GM19025 (cell line): Measurements from ENCODE around the gene STK4.

Experiments used
- ATAC-seq: cut with Tn5 transposase; IDR thresholded peaks from one replicate; pipeline ENCODE4 v1.9.1; 2021; ENCODE audit warnings: mild to moderate bottlenecking, low read depth, moderate library complexity; ENCODE audit not compliant: unreplicated experiment

STK4 gene

DNA sequence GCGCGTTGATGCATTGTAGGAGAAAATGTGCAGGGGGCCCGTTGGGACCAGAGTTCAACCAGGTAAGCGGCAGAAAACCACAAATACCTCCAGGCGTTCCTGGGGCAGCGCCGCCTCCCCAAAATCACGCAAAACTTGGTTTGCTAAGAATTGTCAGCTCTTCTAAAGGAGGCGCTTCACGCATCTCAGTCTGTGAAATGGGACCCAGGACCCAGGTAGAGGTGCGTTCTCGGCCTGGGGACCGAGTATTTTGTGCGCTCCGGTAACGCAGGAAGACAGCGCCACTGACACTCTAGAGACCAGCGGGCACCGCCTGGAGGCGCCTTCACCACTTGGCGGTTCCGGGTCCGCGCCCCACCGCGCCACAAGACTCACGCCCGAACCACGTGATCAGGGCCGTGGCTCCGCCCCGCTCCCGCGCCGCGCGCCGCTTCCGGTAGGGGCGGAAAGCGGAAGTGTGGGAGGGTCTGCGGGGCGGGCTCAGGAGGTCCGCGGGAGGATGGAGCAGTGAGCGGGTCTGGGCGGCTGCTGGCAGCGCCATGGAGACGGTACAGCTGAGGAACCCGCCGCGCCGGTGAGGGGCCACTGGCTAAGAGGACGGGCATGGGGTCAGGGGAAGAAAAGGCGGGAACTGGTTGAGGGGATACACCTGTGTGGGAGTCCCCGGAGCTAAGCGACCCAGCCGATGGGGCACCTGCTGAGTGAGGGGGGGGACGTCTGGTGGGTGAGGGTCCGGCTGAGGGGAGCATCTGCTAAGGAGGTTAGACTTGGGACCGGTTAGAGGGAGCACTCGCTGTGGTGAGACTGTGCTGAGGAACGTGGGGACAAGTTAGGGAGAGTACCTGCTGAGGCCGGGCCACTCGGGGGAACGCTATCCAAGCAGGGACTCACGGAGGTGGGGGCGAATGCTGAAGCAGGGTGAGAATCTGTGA is at the start of gene STK4:
Gene STK4, plus strand, starts transcription at position 483 of the 932 bp plus-strand sequence. Its CDS starts 57 bp downstream, at position 540.
- ATAC-seq: peak; percentile 80

DNA sequence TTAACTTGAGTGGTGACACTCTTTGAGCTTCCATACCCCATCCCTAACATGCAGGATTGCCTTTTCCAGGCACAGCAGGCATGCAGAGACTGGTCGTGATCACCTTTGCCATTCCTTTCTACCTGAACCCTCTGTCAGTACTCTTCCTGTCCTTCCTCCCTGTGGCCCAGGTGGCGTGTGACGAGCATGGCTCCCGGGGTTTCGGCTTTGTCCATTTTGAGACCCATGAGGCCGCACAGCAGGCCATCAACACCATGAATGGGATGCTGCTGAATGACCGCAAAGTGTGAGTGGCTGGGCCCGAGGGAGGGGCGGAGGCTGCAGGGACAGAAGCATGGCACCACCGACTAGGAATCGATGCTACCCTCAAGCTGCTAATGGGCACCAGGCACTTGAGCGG is 49.7 kb upstream of the STK4 start:
- ATAC-seq: no peak

DNA sequence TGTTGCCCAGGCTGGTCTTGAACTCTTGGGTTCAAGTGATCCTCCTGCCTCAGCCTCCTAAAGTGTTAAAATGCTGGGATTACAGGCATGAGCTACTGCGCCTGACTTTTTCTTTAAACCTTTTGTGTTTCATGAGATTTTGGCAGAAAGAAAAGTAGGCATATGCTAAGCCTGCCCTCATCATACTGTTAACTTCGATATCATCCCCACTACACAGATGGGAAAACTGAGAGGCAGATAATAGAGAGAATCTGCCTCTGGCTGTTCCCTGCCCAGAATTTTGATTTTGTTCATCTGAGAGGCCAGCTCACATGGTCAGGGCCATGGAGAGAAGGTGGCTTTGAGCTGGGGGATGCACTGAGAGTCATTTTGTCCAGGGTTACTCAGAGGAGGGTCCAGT is 48.9 kb upstream of the STK4 start:
- ATAC-seq: no peak

DNA sequence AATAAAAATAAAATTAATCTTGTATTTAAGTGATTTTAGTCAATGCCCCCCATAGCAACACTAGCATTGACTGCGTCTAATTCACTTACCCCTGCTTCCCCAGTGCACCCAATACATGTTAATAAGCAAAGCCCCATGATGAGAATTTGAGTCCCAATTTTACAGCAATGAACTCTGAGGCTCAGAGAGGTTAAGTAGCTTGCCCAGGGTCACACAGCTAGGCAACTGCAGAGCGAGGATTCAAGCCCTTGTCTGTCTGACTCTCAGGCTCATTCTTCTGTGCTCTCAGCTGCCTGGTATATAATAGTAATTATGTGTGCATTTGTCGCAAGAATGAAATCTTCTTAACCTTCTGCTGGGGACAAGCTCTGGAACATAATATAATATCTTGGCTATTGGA is 48.0 kb upstream of the STK4 start:
- ATAC-seq: no peak

DNA sequence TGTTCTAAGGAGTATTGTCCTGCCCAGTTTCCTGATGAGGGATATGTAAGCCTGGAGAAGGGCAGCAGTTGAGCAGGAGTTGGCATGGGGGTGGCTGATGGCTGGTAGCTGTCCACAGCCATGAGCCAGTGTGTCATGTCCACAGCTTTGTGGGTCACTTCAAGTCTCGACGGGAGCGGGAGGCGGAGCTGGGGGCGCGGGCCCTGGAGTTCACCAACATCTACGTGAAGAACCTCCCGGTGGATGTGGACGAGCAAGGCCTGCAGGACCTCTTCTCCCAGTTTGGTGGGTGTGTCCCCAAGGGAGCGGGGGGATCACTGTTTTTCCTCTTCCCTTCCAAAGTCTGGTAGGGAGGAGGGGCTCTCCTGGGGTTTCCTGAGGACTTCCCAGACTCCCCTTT is 47.6 kb upstream of the STK4 start:
- no peak for ATAC-seq

DNA sequence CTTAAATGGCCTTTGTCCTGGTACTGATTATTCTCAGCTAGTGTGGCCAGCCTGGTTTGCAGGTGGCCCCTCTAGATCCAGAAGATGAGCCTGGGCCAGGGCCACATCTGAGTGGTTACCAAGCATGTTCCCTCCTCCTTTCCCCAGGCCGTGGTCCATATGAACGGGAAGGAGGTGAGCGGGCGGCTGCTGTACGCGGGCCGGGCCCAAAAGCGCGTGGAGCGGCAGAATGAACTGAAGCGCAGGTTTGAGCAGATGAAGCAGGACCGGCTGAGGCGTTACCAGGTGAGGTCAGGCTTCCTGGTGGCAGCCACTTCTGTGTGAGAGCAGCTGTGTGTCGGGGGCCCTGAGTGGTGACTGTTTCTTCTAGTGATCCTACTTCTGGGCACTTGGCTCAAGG is 44.9 kb upstream of the STK4 start:
- no peak for ATAC-seq

DNA sequence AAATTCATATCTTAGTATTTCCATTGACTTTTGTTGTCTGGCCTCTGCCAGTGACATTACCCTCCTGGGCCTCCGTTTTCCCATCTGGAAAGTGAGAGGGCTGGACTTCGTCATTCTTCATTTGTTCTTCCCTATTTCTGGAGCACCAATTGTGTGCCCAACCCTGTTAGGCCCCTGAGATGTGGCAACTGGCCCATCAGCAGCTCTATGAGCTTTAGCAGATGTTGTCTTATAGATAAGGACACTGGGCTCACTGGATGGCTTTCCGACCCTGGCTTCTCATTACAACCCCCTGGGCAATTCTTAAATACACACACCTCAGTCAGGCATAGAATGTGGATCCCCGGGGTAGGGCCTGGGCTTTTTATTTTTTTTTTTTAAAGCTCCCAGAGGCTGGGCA is 41.8 kb upstream of the STK4 start:
- no peak for ATAC-seq

DNA sequence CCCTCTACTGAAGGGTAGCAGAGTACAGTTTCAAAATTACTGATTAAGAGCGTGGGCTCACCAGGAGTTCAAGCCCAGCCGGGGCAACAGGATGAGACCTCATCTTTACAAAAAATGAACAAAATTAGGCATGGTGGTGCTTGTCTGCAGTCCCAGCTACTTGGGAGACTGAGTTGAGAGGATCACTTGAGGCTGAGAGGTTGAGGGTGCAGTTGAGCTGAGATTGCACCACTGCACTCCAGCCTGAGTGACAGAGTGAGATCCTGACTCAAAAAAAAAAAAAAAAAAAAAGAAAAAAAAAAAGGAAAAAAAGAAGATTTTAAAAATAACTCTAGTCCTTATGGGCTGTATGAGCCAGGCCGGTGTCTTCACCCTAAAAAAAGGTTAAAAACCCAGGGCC is 37.7 kb upstream of the STK4 start:
- ATAC-seq: no peak

DNA sequence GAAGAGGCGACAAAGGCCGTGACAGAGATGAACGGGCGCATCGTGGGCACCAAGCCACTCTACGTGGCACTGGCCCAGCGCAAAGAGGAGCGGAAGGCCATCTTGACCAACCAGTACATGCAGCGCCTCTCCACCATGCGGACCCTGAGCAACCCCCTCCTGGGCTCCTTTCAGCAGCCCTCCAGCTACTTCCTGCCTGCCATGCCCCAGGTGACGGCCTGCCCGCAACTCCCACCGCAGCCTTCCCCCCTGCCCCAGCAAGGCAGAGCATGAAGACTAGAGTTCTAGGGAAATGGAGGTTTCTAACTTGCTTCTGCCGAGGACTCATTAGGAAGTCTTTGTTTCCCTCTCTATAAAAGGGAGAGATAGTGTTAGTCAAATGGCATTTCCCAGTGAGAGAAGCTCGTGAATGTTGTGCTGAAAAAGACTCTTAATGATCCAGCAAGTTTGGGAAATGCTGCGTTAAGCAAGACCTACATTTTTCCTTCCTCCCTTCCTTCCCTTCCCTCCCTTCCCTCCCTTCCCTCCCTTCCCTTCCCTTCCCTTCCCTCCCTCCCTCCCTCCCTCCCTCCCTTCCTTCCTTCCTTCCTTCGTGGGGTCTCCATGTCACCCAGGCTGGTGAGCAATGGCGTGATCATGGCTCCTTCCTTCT is 35.7 kb upstream of the STK4 start:
- ATAC-seq: no peak

DNA sequence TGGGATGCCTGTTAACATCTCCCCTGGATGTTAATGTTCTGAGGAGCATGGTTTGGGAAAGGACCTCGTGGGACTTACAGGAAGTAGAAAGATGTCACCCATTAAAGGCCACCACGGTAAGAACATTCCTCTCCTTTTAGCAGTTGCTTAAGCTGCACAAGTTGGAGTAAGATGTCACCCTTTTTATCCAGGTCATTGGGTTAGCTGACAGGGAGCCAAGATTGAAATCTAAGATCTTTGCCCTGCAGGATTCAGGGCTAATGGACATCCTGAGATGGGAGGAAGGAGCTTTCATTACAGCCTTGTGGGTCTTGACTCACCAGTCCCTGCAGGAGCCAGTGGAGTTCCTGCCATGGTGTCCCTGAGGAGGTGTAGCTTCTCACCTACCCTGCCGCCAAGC is 34.4 kb upstream of the STK4 start:
- ATAC-seq: no peak

DNA sequence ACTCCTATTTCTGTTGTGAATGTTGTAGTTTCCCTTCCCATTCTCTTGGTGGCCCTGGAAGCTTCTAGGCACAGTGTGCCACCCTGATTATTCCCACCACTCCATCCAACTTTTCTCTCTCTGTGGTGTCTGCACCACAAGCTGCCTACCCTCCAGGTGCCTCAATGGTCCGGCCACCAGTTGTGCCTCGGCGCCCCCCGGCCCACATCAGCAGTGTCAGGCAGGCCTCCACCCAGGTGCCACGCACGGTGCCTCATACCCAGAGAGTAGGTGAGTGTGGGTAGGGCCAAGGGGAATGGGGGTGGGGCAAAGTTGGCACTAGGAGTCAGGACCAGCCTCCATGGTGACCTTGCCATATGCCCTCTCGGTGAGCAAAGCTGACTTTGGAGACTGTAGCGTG is 33.4 kb upstream of the STK4 start:
- no peak for ATAC-seq

DNA sequence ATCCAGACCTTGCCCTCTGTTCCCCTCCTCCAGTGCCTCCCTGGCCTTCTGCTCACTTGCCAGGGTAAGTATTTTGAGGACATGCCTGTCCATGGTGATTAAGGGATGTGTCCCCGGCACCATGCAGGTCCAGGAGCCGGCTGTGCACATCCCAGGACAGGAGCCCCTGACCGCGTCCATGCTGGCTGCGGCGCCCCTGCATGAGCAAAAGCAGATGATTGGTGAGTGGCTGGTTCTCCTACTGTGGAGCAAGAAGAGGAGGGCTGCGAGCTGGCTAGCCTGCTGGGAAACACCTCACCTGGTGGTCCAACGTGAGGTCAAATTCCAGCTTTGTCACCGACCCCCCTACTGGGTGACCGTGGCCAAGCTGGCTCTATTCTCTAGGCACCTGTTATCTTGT is 29.8 kb upstream of the STK4 start:
- no peak for ATAC-seq

DNA sequence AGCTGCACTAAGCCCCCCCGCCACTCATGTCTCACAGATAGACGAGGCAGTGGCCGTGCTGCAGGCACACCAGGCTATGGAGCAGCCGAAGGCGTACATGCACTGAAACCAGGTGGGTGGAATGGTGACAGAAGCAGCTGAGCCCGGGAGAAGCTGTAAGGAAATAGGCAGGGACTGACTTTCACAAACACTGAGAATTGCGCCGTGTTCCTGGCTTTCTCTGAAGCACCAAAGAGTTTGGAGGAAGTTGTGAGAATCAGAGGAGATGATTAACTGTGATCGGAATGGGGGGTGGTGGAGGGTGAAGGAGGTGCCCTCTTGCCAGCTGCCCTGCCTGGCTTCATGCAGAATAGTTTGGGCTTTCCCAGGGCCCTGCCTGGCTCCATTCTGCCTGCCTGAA is 27.7 kb upstream of the STK4 start:
- no peak for ATAC-seq

DNA sequence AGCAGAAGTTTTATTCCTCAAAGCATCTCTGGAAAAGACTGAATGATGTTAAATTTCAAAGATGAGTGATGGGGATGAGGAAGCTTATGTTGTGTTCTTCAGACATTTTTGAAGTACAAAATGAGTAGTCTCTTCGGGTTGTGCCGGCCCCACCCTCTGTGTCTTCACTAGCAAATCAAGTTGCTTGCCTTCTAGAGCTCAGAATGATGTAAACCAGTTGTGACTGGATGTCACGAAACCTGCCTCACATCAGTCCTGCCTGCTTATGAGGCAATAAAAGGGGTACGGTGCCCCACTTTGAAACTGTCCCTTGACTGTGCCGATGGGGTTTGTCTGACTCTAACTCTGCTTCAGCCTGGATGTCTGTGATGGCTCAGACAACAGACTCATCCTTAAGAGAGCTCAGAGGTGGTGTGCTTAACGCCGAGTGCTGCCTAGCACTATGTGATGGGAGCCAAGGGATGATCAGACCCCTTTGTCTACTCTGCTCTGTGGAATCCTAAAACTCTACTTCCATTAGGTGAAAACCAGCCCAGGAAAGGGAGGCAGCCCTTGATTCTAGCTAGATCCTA is 25.1 kb upstream of the STK4 start:
- no peak for ATAC-seq

DNA sequence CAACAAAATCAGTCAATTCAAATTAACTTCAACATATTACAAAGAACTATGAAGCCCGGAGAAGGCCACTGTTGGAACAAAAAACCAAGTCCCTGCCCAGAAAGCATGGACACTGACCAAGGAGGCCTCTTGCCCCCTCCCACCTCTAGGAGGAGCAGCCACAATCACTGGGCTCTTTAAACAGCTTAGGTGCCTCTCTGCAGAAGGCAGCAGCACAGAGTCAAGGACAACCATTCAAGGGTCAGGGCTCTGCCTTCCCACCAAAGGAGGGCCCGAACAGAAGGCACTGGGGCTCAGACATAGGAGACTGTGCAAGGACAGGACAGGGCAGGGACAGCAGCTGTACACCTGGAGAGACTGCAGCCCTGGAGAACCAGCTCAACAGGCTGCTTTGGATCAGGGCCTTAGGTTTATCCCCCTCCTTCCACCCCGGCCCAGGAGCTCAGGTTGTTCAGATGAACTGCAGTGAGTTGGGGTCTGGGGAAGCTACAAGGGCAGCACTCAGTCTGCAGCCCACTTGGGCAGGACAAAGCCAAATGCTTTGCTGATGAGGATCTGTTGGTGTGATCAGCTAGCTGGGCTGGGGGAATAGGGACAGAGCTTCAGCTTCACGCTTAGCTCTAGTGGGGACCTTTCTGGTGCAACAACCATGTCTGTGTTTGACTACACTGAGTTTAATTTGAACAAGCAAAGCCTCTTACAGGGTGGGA is 23.9 kb upstream of the STK4 start:
- no peak for ATAC-seq

DNA sequence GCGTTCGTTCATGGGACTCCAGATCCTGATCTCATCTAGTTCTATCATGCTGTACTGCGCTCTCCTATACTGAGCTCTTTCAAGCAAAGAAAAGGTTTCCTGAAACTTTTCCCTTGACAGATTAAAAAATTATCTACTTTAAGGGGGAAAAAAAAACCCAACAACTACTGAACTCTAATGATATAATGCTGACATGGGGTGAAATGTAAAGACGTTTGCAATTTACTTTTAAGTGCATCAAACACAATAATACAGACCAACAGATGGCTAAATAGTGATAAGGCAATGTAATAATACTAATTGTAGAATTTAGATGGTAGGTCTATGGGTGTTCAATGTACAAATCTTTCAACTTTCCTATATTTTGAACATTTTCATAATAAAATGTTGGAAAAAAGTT is 22.5 kb upstream of the STK4 start:
- ATAC-seq: no peak

DNA sequence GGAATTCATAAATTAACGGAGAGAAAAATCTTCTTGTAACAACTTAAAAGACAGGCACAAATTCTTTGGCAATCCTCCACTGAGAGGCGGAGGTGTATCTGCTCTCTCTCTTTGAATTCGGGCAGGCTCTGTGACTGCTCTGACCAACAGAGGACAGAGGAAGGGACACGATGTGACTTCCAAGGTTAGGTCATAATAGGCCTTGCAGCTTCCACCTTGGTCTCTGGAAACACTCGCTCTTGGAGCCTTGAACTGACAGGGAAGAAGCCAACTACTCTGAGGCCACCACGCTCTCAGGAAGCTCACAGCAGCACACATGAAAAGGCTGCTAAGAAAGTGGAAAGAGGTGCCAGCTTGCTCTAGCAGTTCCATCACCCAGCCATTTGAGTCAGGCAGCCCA is 21.1 kb upstream of the STK4 start:
- ATAC-seq: no peak

DNA sequence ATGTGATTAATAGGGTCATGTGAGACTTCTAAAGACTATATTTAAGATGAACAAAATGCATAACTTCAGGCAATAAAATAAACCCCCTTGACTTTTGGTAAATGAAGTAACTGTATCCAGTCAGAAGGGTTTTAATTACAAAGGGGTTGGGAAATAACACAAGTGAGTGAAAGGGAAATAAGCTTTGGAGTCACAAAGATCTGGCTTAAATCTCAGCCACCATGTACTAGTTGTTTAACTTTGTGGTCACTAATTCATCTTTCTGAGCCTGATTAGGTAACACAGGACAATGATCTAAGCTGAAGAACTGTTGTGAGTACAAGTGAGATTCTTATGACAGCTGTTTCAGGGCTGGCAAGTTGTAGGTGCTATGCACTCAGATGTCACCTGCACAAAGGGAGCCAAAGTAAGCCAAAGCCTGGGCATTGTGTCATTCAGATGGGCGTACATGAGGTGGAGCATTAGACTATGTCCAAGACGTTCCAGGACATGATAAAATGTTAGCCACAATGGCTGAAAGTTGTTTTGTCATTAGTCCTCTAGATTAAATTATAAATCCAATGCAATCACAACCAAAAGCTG is 19.9 kb upstream of the STK4 start:
- no peak for ATAC-seq

DNA sequence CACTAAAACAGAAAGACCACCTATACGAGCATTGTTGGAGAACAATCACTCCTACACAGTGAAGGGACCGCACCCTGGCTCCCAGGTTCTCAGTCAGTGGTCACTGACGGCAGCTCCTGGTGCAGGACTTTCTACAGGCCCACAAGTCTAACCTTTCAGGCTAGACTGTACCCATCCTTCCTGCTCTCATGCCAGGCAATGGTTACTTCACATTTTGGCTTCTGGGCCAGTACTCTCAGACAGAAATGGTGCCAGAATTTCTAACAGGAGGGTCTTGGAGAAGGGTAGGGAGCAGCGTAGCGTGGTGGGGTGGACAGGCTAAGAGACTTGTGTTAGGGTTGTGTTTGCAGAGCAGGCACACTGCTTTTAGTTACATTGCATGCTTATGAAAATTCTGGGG is 18.2 kb upstream of the STK4 start:
- ATAC-seq: no peak

DNA sequence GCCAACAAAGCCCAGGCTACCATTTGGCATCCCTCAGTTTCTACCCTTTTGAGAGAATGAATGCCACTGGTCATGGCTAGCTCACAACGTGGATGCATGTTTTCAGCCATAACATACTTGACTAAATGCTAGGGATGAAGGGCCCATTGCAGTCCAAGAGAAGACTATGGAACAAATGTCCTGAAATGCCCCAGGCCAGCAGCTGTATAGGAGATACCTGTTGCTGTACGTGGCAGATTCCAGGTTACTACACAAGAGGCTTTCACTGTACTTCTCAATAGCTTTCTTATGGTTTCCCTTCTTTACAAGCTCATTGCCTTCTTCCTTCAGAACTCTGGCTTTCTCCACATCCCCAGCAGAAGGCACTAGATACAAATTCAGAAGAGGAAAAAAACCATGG is 17.8 kb upstream of the STK4 start:
- ATAC-seq: no peak

DNA sequence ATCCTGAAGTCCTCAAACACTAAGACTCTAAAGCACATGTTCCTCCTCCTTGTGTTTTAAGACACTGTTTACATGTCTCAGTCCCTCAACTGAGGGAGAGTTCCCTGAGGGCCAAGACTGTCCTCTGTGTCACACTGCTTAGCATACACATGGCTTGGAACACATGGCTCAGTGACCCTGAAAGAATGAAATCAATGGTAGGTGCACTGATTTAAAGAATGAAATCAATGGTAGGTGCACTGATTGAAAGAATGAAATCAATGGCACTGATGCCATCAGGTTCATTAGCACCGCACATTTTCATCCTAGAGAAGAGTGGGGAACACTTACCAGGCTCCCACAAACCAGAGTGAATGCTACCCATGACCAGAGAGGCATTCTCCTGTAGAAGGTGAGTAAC is 15.9 kb upstream of the STK4 start:
- no peak for ATAC-seq
